GM19240 (cell line): ENCODE measurements around the gene ARPP21.

Experiments used
- DNase-seq: peaks from one replicate; pipeline ENCODE4 v3.0.0; 2011; ENCODE audit warnings: low spot score; ENCODE audit not compliant: insufficient read length

ARPP21 gene

DNA sequence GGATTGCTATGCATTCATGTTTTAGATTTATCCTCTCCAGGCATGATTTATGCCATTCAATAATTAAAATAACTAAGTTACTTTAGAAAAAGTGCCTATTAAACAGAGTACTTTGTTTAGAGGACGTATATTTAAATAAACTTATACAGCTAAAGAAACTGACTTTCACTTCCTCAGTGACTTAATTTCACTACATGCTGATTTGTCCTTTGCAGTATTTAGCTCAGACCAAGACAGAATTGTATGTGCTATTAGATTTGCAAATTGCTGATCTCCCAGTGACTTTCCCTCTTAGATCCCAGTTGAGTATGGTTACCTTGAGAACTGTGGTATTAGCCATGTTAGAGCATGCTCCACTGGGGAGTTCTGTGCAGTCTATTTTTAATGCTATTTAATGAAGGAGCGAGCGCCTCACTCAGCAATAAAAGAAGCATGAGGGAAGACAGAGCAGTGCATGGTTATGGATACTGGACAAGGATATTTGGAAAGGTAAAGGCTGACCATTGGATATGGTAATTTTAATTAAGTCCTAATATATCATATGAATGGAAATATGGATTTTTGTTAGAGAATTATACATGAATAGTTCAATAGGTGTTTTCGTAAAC lies 2.7 kb downstream of the ARPP21 start:
- no peak for DNase-seq

DNA sequence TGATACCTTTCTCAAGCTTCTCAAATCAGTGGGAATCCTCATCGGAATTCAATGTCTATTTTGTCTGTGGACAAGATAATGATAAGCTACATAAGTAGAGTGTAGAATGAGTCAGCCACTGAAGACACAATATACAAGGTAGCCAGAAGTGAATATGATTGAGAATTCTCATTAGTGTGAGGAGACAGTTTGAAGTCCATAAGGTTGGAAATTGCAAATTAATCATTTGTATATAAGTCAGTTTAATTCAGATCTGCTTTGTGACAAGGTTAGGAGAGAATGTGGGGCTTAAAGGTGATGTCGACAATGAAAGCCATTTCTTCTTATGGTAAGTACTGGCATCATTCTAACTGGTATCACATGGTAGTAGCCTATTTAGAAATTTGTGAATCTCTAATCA lies 4.2 kb downstream of the ARPP21 start:
- no peak for DNase-seq

DNA sequence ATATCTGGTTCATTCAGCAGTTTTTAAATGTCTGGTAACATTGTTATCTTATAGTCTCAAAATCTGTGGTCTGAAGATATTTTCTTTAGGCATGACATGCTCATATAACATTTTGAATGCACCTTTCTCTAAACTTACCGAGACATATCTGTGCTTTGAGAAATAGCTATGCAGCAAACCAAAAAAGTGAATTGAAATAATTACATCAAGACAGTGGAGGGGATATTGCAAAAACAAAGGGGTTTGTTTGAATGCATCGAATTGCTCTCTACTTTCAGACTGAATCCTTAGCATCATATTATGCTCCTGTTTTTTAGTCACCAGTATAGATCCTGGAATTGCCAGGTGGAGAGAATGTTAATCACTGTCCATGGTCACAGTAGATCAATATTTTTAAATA lies 5.1 kb downstream of the ARPP21 start:
- DNase-seq: no peak

DNA sequence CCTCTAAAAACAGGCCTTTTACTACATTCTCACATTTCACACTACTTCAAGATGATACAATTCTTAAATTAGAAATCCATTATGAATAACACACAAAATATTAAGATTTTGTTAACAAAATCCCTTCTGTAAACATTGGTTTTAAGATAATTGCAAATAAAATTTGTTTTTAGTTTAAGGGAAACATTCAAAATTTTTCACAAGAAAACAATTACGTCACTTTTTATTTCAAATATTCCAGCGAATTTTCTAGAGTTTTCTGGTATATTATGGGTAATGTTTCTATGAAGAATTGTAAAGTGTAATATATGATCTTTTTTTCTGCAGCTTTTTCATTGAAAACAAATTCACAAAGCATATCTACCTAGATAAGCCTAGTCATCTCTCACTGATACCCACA lies 5.9 kb downstream of the ARPP21 start:
- DNase-seq: no peak

DNA sequence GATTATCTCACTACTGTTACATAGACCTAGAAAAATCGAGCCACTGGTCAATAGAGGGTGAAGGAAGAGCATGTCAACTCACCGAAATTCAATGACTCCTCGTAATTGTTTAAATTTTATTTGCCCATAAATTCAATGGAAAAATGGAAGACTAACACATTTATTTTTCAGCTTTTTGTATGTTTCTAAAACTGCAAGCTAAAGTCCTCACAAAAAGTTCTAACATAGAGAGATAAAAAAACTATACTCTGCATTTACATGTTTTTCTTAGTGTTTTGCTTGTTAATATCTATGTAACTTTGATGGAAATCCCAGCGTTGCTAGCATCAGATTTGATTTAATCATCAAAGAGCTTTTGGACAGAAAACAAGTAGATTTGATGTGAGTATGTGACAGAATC lies 6.8 kb downstream of the ARPP21 start:
- DNase-seq: no peak

DNA sequence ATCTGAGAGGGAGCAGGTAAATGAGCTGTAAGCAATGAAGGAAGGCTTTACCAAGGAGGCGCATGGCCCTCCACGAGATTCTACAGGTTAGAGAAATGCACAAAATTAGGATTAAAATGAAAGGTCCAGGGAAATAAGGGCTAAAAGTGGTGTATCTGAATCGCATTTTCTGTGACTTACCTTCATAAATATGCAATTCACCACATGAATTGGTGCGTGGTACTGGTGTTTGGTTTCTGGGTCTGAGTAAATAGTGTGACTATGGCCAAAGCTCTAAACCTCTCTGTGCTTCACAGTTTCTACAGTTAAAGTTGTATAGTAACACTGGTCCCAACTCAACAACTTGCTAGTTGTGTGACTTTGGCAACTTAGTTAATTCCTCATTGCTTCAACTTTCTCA lies 8.1 kb downstream of the ARPP21 start:
- no peak for DNase-seq

DNA sequence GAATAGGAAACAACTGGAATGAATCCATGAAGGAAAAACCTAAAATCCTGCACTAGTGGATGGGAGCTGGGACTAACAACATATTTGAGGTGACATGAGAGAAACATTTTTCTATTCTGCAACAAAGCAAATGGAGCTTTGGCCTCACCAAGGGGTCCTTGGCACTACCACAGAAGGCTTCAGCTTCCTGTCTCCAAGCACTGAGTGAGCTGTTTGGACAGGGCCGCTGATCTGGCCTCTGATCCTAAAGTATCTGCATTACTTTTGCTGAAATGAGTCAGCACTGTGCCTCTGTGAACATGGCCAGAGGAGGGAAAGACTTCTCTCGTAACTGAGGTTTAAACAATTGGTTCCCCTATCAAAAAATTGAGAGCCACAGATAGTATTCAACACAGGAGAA lies 9.0 kb downstream of the ARPP21 start:
- DNase-seq: no peak

GRCh38 chr3:35649405-35649804 lies 10.1 kb downstream of the ARPP21 start:
- no peak for DNase-seq

DNA sequence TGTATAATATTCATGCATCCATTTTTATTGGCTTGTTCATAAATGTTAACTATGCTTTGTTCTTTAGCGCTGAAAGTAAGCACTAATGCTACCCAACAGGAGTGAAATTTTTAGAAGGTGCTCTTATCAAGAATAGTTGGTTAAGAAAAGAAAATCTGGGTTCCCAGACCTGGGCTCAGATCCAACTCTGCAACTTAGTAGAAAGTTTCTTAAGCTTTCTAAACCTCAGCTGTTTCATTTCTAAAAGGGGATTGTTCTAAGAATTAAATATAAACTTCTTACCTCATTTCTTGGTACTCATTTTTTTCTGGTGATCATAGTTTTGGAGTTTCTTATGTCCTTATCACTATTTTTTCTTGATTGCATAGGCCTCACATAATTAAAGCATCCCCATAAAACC lies 12.1 kb downstream of the ARPP21 start:
- DNase-seq: no peak

DNA sequence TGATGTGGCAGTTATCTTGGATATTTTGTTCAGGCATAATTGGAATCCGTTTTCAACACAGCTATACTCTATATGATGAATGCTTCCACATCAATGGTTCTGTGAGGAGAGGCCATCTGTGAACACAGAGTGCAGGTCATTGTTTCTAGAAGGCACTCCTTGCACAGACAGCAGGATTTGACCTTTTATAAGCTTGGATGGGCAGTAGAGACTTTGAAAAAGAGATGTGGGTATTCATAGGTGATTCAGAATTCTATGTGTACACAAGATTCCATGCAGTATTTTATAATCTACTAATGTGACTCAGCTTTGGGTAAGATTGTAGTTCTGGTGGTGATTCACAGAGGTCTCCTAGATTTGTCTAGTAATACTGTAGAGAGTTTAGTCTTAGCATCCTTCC lies 12.5 kb downstream of the ARPP21 start:
- no peak for DNase-seq

DNA sequence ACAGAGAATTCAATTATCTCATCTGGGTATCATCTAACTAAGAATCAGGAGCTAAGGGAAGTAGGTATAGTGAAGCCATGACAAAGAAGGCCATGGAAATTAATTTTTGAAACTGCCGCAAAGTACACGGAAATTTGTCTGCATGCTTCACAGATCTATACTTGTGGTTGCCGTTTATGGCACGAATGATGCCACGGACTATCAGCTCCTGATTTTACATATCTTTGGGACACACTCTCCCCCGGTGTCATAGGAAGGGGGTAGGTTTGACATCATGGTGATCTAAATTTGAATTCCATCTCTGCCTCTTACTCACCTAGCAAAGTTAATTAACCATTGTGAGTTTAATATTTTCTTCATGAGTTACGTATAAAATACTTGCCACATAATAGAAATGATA lies 14.0 kb downstream of the ARPP21 start:
- no peak for DNase-seq

- DNase-seq: no peak
Measured at GRCh38 chr3:35654476-35654875, 15.2 kb downstream of the ARPP21 start.

DNA sequence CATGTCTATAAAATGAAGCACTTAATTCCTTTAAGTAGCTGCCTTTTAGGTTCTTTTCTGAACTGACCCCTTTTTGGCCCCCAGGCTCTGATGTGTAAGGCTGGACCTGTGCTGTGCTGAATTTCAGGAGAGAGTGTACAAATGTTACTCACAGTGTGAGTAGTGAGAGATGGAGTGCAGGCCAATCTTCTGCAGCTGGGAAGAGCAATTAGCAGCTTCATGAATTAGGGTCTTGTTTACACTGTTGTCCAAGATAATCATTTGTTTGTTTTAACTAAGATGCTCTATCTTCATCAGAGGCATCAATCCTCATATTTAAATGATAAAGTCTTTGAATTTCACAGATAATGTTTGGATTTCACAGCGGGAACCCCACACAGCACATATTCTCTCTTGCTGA lies 19.4 kb downstream of the ARPP21 start:
- no peak for DNase-seq

DNA sequence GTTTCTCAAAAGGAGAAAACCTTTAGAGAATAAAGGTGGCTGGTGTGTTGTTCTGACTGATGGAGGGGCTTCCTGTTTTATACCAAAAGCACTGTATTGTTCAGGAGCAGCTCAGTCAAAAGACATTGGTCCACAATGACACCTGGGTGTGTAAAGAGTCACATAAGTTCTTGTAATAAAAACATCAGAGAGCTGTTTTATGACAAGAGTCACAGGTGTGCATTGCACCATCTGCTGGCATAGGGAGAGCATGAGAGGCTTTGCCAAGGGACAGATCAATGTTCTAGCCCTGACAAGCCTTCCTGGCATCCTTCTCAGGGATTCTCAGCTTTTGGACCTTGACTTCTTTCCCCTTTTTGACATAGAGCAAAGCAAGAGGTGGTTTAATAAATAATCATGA lies 20.4 kb downstream of the ARPP21 start:
- no peak for DNase-seq

DNA sequence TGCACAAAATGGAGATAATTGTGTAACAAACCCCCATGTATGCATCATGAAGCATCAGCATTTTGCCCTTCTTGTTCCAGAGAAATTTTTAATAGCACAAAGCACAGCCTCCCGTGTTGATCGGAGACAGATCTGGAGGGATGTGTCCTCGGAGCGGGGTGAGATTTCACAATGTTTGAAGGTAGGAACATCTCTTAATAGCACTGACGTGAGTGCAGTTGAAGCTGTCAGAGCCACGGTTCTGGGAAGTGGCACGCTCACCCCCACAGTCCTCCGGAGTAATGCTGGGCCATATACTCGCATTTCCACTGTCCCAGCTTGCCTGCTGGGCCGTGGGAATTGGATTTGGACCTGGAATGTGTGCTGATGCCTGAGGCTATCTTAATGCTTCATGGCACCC lies 24.1 kb downstream of the ARPP21 start:
- no peak for DNase-seq

DNA sequence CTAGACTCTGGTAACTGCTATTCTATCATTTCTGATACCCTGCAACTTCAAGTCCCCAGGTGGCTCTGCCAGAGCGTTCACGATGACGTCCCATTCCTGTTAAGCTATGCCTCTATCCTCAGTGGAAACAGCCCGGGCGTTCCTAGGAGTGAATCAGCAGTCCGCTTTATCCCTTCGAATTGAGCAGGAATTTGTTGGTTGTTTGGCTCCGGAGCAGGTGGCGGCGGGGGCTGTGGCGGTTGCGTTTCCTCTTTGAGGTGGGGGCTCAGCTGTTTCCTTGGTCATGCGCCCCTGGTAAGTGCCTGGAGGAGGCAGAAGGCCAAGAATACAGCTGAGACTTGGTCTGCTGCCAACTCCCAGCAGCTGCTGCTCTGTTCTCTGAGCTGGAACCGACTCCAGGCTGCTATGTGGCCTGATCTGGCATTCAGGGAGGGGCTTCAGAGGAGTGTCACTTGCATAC lies 25.2 kb downstream of the ARPP21 start:
- no peak for DNase-seq

DNA sequence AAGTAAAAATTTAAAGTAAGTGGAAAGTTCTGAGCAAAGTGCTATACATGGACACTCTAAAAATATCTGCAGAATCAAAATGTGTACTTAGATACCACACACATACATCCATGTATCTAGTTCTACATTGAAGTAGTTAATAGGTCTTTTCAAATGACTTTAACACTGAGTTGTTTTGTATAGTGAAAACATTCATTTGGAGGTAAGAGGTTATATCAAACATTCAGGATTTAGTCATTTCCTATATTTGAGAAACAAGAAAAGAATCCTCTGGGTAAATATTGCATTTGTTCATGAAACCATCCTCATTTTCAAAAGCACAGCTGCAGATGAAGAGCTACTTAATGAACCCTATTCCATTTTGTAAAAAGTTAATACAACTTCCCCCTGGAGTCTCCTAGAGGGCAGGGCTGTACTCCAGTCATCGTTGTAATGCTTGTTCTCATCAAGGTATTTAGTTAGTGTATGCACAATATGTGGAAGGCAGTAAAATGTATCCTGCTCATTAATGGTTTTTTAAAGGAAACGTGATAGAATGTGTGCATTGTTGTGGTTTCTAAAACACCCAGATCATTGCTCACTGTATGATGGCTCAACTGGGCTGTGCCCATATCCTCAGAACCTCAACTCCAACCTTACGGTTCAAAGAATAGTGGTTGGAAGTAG lies 26.2 kb downstream of the ARPP21 start:
- no peak for DNase-seq

- DNase-seq: no peak
Measured at GRCh38 chr3:35666888-35667287, 27.6 kb downstream of the ARPP21 start.

DNA sequence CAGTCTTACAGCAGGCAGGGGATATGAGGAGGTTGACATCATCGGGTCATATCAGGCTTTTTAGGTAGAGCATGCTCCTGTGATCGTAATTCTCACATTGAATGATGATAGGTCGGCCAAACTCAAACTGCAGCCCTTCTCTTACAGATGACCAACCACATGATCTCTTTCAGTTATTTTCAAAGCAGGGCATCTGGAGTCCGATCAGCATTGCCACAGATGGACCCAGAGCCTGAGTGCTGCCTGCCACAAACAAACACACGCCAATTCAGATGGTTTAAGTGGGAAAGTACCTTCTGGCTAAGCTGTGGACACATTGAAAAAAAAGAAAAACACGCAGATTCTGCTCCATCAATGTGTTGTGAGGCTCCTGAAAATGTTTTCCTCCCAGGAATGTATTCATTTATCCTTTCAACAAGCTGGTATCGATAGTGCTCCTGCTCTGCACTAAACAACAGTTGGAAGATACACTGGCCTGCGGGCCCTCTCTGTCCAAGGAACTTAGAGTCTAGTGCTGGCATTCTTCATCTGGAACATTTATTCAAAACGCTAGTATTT lies 31.2 kb downstream of the ARPP21 start:
- no peak for DNase-seq

- DNase-seq: no peak
Measured at GRCh38 chr3:35671483-35671882, 32.2 kb downstream of the ARPP21 start.

- no peak for DNase-seq
Measured at GRCh38 chr3:35673017-35673416, 33.7 kb downstream of the ARPP21 start.

DNA sequence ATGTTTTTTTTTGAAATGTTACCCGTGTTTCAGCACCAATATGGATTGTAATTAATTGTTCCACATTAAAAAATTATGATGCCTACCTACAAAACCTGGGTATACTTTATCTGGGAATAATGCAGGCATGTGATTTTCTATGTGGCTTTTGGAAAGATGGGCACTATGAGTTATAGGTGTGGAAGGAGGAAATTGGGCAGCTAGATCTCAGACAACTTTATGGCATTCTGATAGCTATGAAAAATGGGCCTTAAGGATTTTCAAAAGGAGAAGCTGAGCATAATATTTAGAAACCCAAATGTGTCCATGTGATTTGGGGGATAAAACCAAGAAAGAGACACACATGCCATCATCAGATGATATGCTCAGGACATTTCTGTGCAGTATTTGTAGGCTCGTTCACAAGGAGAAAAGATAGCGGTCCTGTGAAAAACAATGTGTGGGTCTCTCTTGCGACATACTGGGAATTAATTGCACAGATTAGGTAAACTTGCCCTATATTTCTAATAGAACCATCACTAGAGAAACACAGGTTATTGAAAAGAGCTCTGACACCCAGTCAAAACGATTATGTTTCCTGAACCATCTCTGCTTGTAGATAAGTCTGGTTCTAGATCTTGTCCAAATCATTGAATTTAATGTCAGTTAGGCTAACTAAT lies 35.3 kb downstream of the ARPP21 start:
- DNase-seq: no peak

DNA sequence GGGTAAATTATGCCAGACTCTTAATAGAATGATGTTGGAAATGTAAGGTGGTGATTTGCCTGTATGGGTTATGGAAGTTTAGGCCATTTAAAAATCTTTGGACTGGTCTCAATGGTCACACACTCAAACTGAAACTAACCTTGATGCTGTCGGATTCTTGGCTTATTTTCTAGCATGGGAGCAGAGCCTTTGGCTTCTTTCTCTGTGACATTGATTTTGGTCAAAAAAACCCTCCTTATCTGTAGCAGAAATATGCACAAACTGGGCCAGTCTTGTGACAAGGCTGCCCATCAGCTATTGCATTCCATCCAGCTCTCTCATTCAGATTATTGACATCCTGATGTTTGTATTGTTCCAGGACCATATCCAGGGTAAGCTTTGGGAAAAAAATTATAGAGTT lies 35.9 kb downstream of the ARPP21 start:
- DNase-seq: no peak
